ENCODE measurements around the gene CACNA1A.

GRCh38 chr19:13189600-13189999 is 316.7 kb downstream of the CACNA1A start:
- TF ChIP-seq, protein P1, sequence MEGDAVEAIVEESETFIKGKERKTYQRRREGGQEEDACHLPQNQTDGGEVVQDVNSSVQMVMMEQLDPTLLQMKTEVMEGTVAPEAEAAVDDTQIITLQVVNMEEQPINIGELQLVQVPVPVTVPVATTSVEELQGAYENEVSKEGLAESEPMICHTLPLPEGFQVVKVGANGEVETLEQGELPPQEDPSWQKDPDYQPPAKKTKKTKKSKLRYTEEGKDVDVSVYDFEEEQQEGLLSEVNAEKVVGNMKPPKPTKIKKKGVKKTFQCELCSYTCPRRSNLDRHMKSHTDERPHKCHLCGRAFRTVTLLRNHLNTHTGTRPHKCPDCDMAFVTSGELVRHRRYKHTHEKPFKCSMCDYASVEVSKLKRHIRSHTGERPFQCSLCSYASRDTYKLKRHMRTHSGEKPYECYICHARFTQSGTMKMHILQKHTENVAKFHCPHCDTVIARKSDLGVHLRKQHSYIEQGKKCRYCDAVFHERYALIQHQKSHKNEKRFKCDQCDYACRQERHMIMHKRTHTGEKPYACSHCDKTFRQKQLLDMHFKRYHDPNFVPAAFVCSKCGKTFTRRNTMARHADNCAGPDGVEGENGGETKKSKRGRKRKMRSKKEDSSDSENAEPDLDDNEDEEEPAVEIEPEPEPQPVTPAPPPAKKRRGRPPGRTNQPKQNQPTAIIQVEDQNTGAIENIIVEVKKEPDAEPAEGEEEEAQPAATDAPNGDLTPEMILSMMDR (conservative IDR thresholded peaks at IDR 0.05), result no peak
- no peak for TF ChIP-seq ZFX (IDR thresholded peaks at IDR 0.05)

Measured in C4-2B (cell line).